IMR-90 (cell line): ENCODE measurements around the gene WWC2.

Source experiments
- CTCF ChIP-seq: conservative IDR thresholded peaks from 2 replicates; pipeline ENCODE4 v1.5.1; 2012; ENCODE audit warnings: mild to moderate bottlenecking, low read depth, low read length, improper control_type of control experiment
- FOS ChIP-seq: fragments of 150-350 bp; IDR thresholded peaks from 2 replicates; pipeline ENCODE4 v1.6.1; 2016; ENCODE audit warnings: low read depth, low read length

GRCh38 chr4:183256343-183256742 is 157.3 kb downstream of the WWC2 start:
- TF ChIP-seq CTCF (no peak), FOS (no peak)
